Measurements from ENCODE around the gene CHRNA1. TPM values are rescaled to one million over a fixed set of nuclear protein-coding genes. Genes with fewer than 3 reads are reported as not detected.
A peak's percentile ranks its signal among the peaks of the same experiment; 100 is the strongest.

Gene CHRNA1
- total and polyA plus RNA-seq, 9 of the 15 experiments (the other 6 are each of a cell fraction or from before 2014, with no cell fraction given) = not detected

GRCh38 chr2:174748948-174749347 is 15.3 kb downstream of the CHRNA1 start (continued):
- TF ChIP-seq ZC3H11A (IDR thresholded peaks at IDR 0.05; ENCODE audit: low read depth, low read length) (0 out of 2 replicates have a peak, but pooled peaks have one; percentile 38), SMC3 (conservative IDR thresholded peaks at IDR 0.05; ENCODE audit: insufficient read depth, low read depth, low read length) (peak; percentile 43; the same call in 1 of the 2 replicates), HDAC6 (IDR thresholded peaks at IDR 0.05; ENCODE audit: low read depth, low read length) (no peak), SMARCC2 (IDR thresholded peaks at IDR 0.05; ENCODE audit: low read depth) (no peak), THAP12 (CRISPR knock-in tag; IDR thresholded peaks at IDR 0.05) (no peak)

GRCh38 chr2:174745142-174745541 is 19.1 kb downstream of the CHRNA1 start:
- H3K36me3 ChIP-seq (ENCODE audit: control insufficient read depth, insufficient read depth, low read length) = no peaks in the 10 kb centered on the region
- intact Hi-C loops (cut with micrococcal nuclease) = loop anchor here (5.0 kb wide), 1 partner anchor 1352 kb away; the partner anchor contains the start of gene HOXD12
- TF ChIP-seq CCNT2 (IDR thresholded peaks at IDR 0.05; ENCODE audit: borderline replicate concordance, extremely low read depth, insufficient read length, low read depth, low read length) = no peak
- TF ChIP-seq TRIM25 (IDR thresholded peaks at IDR 0.05; ENCODE audit: borderline replicate concordance) = no peak
- no peak for TF ChIP-seq SNAPC5 (CRISPR knock-in tag; IDR thresholded peaks at IDR 0.05)
- TF ChIP-seq KLF13 (tag; IDR thresholded peaks at IDR 0.05; ENCODE audit: borderline replicate concordance, low read depth) = no peak
- TF ChIP-seq STAT6 (CRISPR knock-in tag; IDR thresholded peaks at IDR 0.05) = no peak
- TF ChIP-seq PHB (CRISPR knock-in tag; IDR thresholded peaks at IDR 0.05) = no peak
- TF ChIP-seq OTX1 (CRISPR knock-in tag; IDR thresholded peaks at IDR 0.05) = no peak
- TF ChIP-seq NFRKB (IDR thresholded peaks at IDR 0.05; ENCODE audit: low read depth) = no peak
- no peak for TF ChIP-seq TARDBP (IDR thresholded peaks at IDR 0.05)

More at GRCh38 chr2:174745142-174745541, 19.1 kb downstream of the CHRNA1 start:
- in situ Hi-C loops (cut with MboI) = no loop called here
- 0% methylated on average over 5 of the region's 5 CpGs for WGBS (ENCODE audit: insufficient coverage, low coverage, missing lambda C conversion rate)
- Histone ChIP-seq H3K4me2 (ENCODE audit: insufficient read depth, low read length) (no peak overlapping the region), H3K27me3 (ENCODE audit: control insufficient read depth in 2 of 2, insufficient read depth in 2 of 2, low read length in 2 of 2) (peaks cover 8 to 13% of the 10 kb centered on the region in 2 experiments; a peak in 4 of 5 replicates), H3K9me1 (ENCODE audit: control insufficient read depth, insufficient read depth, low read length) (no peaks in the 10 kb centered on the region), H3K9ac (ENCODE audit: insufficient read depth in 1 of 2, low read depth in 2 of 2, low read length in 2 of 2) (no peak overlapping the region), H3K79me2 (ENCODE audit: control insufficient read depth, insufficient read depth, low read length) (no peaks in the 10 kb centered on the region), H2AFZ (ENCODE audit: low read depth, low read length) (no peak overlapping the region), H3K27ac (ENCODE audit: extremely low read depth, low read depth, low read length) (no peak overlapping the region), H4K20me1 (replicated peaks; ENCODE audit: control insufficient read depth, insufficient read depth, low read length) (no peaks in the 10 kb centered on the region), H3K4me1 (replicated peaks in 1 of 2; ENCODE audit: control insufficient read depth in 2 of 2, insufficient read depth in 2 of 2, low read length in 2 of 2) (no peaks in the 10 kb centered on the region), H3K4me3 (no peak overlapping the region), H3K9me3 (replicated peaks; ENCODE audit: control insufficient read depth, insufficient read depth, low read depth, low read length) (no peaks in the 10 kb centered on the region)
- ChIA-PET CTCF (ENCODE audit: low intra/inter-chr PET ratio) (interaction anchor here (0.6 kb wide), 1 partner anchor 282 kb away, joined by 3 read pairs; no protein-coding TSS in a partner anchor), POLR2A (no interaction called here)
- FAIRE-seq (no peak), DNase-seq (ENCODE audit: extremely low read depth in 1 of 4, low spot score in 3 of 4) (no peak), ATAC-seq (no peak)
- no TSS peak for BruUV-seq (replicated peaks)

Measured in K562 (cell line).